ENCODE measurements around the gene RNF182. TPM values are rescaled to one million over a fixed set of nuclear protein-coding genes. Genes with fewer than 3 reads are reported as not detected.
"Not testable (repeated sequence)": the region's sequence is repeated elsewhere in the genome, so short reads cannot be mapped to it uniquely, and the experiment has no call there.

The RNF182 gene
- polyA plus RNA-seq, 1 experiment = 12.4 TPM

GRCh38 chr6:14015964-14016363 is 91.2 kb downstream of the RNF182 start:
- Histone ChIP-seq H3K9me3 (ENCODE audit: control insufficient read depth, insufficient read depth, low read length) (peaks cover 7% of the 10 kb centered on the region), H3K27me3 (ENCODE audit: control insufficient read depth, insufficient read depth, low read length) (no peaks in the 10 kb centered on the region), H3K4me3 (ENCODE audit: low read depth, low read length) (no peak overlapping the region), H3K27ac (ENCODE audit: low read depth, low read length) (no peak overlapping the region)
- TF ChIP-seq CTCF (IDR thresholded peaks at IDR 0.05; ENCODE audit: low read depth, low read length) = no peak
- POLR2A ChIA-PET = no interaction called here
- DNase-seq (ENCODE audit: low read depth, low spot score) = no peak
- CTCF ChIA-PET = no interaction called here

GRCh38 chr6:14016432-14016831 is 91.7 kb downstream of the RNF182 start:
- ChIA-PET CTCF (no interaction called here), POLR2A (no interaction called here)
- Histone ChIP-seq H3K4me3 (ENCODE audit: low read depth, low read length) (no peak overlapping the region), H3K9me3 (ENCODE audit: control insufficient read depth, insufficient read depth, low read length) (peaks cover 7% of the 10 kb centered on the region), H3K27me3 (ENCODE audit: control insufficient read depth, insufficient read depth, low read length) (no peaks in the 10 kb centered on the region), H3K27ac (ENCODE audit: low read depth, low read length) (no peak overlapping the region)
- DNase-seq (ENCODE audit: low read depth, low spot score) = no peak
- no peak for TF ChIP-seq CTCF (IDR thresholded peaks at IDR 0.05; ENCODE audit: low read depth, low read length)

GRCh38 chr6:14016935-14017625 is 92.3 kb downstream of the RNF182 start:
- peaks cover 7% of the 10 kb centered on the region for H3K9me3 ChIP-seq (ENCODE audit: control insufficient read depth, insufficient read depth, low read length)
- no peak overlapping the region for H3K4me3 ChIP-seq (ENCODE audit: low read depth, low read length)
- H3K27me3 ChIP-seq (ENCODE audit: control insufficient read depth, insufficient read depth, low read length) = no peaks in the 10 kb centered on the region
- no peak for DNase-seq (ENCODE audit: low read depth, low spot score)
- CTCF ChIA-PET = interaction anchor here (0.5 to 0.7 kb wide), 2 partner anchors 10 to 43 kb away, joined by 3 to 5 read pairs; no protein-coding TSS in a partner anchor
- POLR2A ChIA-PET = no interaction called here
- H3K27ac ChIP-seq (ENCODE audit: low read depth, low read length) = no peak overlapping the region
- no peak for TF ChIP-seq CTCF (IDR thresholded peaks at IDR 0.05; ENCODE audit: low read depth, low read length)

- no peak for DNase-seq (ENCODE audit: low read depth, low spot score)
- TF ChIP-seq CTCF (IDR thresholded peaks at IDR 0.05; ENCODE audit: low read depth, low read length) = no peak
Measured at GRCh38 chr6:14017626-14018475, 93.1 kb downstream of the RNF182 start.

GRCh38 chr6:14018559-14018958 is 93.8 kb downstream of the RNF182 start:
- POLR2A ChIA-PET; H3K4me3 ChIP-seq (ENCODE audit: low read depth, low read length); H3K27ac ChIP-seq (ENCODE audit: low read depth, low read length); DNase-seq (ENCODE audit: low read depth, low spot score); H3K9me3 ChIP-seq (ENCODE audit: control insufficient read depth, insufficient read depth, low read length); H3K27me3 ChIP-seq (ENCODE audit: control insufficient read depth, insufficient read depth, low read length): not testable (repeated sequence)
- CTCF ChIA-PET = interaction anchor here (1.2 kb wide), 1 partner anchor 27 kb away, joined by 3 read pairs; no protein-coding TSS in a partner anchor

More at GRCh38 chr6:14017626-14018475, 93.1 kb downstream of the RNF182 start:
- CTCF ChIA-PET = interaction anchor here (0.5 to 1.2 kb wide), 3 partner anchors 11 to 44 kb away, joined by 3 to 5 read pairs (median 3); no protein-coding TSS in a partner anchor
- no peak overlapping the region for H3K4me3 ChIP-seq (ENCODE audit: low read depth, low read length)
- no peak overlapping the region for H3K27ac ChIP-seq (ENCODE audit: low read depth, low read length)
- no peaks in the 10 kb centered on the region for H3K27me3 ChIP-seq (ENCODE audit: control insufficient read depth, insufficient read depth, low read length)
- POLR2A ChIA-PET = no interaction called here
- H3K9me3 ChIP-seq (ENCODE audit: control insufficient read depth, insufficient read depth, low read length) = peaks cover 3% of the 10 kb centered on the region; the same call in 1 of the 2 replicates
